HG03159 (cell line): ENCODE data around the gene IL31RA.
A peak's percentile ranks its signal among the peaks of the same experiment; 100 is the strongest.

Experiments
- ATAC-seq: cut with Tn5 transposase; IDR thresholded peaks from one replicate; pipeline ENCODE4 v1.9.1; 2021; ENCODE audit warnings: mild to moderate bottlenecking, moderate library complexity; ENCODE audit not compliant: unreplicated experiment

The IL31RA gene

GRCh38 chr5:55900068-55900467 is 48.9 kb downstream of the IL31RA start:
- ATAC-seq, result no peak

- no peak for ATAC-seq
These were observed 49.6 kb downstream of the IL31RA start for GRCh38 chr5:55900776-55901175.

GRCh38 chr5:55902696-55903095 is 51.5 kb downstream of the IL31RA start:
- ATAC-seq, result no peak

- peak; percentile 88 for ATAC-seq
These were observed 52.1 kb downstream of the IL31RA start for GRCh38 chr5:55903121-55903701.

- ATAC-seq, result no peak
These were observed 53.0 kb downstream of the IL31RA start for GRCh38 chr5:55904152-55904551.

- no peak for ATAC-seq
These were observed 54.1 kb downstream of the IL31RA start for GRCh38 chr5:55905251-55905650.

GRCh38 chr5:55907927-55908326 is 56.8 kb downstream of the IL31RA start:
- no peak for ATAC-seq

GRCh38 chr5:55908804-55909203 is 57.6 kb downstream of the IL31RA start:
- no peak for ATAC-seq

- no peak for ATAC-seq
These were observed 60.9 kb downstream of the IL31RA start for GRCh38 chr5:55911784-55912653.

GRCh38 chr5:55913466-55914413 is 62.6 kb downstream of the IL31RA start:
- ATAC-seq, result peak; percentile 92

GRCh38 chr5:55914971-55915370 is 63.8 kb downstream of the IL31RA start:
- no peak for ATAC-seq

- ATAC-seq, result no peak
These were observed 64.6 kb downstream of the IL31RA start for GRCh38 chr5:55915783-55916182.

GRCh38 chr5:55916986-55917385 is 65.8 kb downstream of the IL31RA start:
- no peak for ATAC-seq

GRCh38 chr5:55917402-55918086 is 66.4 kb downstream of the IL31RA start:
- no peak for ATAC-seq

GRCh38 chr5:55918087-55919035 is 67.2 kb downstream of the IL31RA start:
- no peak for ATAC-seq

- ATAC-seq, result no peak
These were observed 68.5 kb downstream of the IL31RA start for GRCh38 chr5:55919625-55920024.

GRCh38 chr5:55920784-55921183 is 69.6 kb downstream of the IL31RA start:
- ATAC-seq, result no peak

GRCh38 chr5:55921617-55922016 is 70.5 kb downstream of the IL31RA start:
- ATAC-seq, result no peak

- ATAC-seq, result no peak
These were observed 72.1 kb downstream of the IL31RA start for GRCh38 chr5:55923177-55923771.
